ENCODE measurements around the gene SIX3. TPM values are rescaled to one million over a fixed set of nuclear protein-coding genes. Genes with fewer than 3 reads are reported as not detected.

Gene SIX3
- total RNA-seq, 3 donors from 2014 or later (not counting 1 experiment from before 2014, with no cell fraction given), result 0.15 to 0.39 TPM; not detected in 1

- Histone ChIP-seq H3K36me3 (ENCODE audit: control insufficient read depth, insufficient read depth, low read length) (no peaks in the 10 kb centered on the region), H3K27ac (ENCODE audit: low read length) (no peak overlapping the region), H3K4me3 (ENCODE audit: low read length) (no peak overlapping the region), H3K9me3 (ENCODE audit: control insufficient read depth, insufficient read depth, low read length) (no peaks in the 10 kb centered on the region), H3K27me3 (ENCODE audit: control insufficient read depth, insufficient read depth, low read length) (peaks cover 43% of the 10 kb centered on the region), H3K4me1 (ENCODE audit: control insufficient read depth, insufficient read depth, low read length) (peaks cover 4% of the 10 kb centered on the region)
- intact Hi-C loops (cut with micrococcal nuclease), result no loop called here
- ATAC-seq (no peak), DNase-seq (no peak)
- Mint-ChIP-seq H3K27ac (no peak overlapping the region), H3K4me3 (no peak overlapping the region), H3K27me3 (ENCODE audit: low read depth in 2 of 2) (peaks cover 66 to 79% of the 10 kb centered on the region in 2 donors), H3K9me3 (no peaks in the 10 kb centered on the region), H3K4me1 (no peaks in the 10 kb centered on the region), H3K36me3 (no peaks in the 10 kb centered on the region)
- 8% methylated on average over 30 of the region's 32 CpGs for WGBS (ENCODE audit: insufficient coverage)
- TF ChIP-seq, protein P1, sequence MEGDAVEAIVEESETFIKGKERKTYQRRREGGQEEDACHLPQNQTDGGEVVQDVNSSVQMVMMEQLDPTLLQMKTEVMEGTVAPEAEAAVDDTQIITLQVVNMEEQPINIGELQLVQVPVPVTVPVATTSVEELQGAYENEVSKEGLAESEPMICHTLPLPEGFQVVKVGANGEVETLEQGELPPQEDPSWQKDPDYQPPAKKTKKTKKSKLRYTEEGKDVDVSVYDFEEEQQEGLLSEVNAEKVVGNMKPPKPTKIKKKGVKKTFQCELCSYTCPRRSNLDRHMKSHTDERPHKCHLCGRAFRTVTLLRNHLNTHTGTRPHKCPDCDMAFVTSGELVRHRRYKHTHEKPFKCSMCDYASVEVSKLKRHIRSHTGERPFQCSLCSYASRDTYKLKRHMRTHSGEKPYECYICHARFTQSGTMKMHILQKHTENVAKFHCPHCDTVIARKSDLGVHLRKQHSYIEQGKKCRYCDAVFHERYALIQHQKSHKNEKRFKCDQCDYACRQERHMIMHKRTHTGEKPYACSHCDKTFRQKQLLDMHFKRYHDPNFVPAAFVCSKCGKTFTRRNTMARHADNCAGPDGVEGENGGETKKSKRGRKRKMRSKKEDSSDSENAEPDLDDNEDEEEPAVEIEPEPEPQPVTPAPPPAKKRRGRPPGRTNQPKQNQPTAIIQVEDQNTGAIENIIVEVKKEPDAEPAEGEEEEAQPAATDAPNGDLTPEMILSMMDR (IDR thresholded peaks at IDR 0.05), result no peak
Observed at GRCh38 chr2:44929735-44930273, 11.7 kb upstream of the SIX3 start.

GRCh38 chr2:44930274-44931197 is 11.0 kb upstream of the SIX3 start:
- H3K27ac ChIP-seq (ENCODE audit: low read length), result no peak overlapping the region
- intact Hi-C loops (cut with micrococcal nuclease), result no loop called here
- Mint-ChIP-seq H3K4me1 (no peaks in the 10 kb centered on the region), H3K27ac (no peak overlapping the region), H3K9me3 (no peaks in the 10 kb centered on the region), H3K4me3 (no peak overlapping the region), H3K36me3 (no peaks in the 10 kb centered on the region), H3K27me3 (ENCODE audit: low read depth in 2 of 2) (peaks cover 65 to 72% of the 10 kb centered on the region in 2 donors)
- 6% methylated on average over 25 of the region's 28 CpGs for WGBS (ENCODE audit: insufficient coverage)
- TF ChIP-seq, protein P1 (IDR thresholded peaks at IDR 0.05), result no peak
- peaks cover 44% of the 10 kb centered on the region for H3K27me3 ChIP-seq (ENCODE audit: control insufficient read depth, insufficient read depth, low read length)
- H3K36me3 ChIP-seq (ENCODE audit: control insufficient read depth, insufficient read depth, low read length), result no peaks in the 10 kb centered on the region
- ATAC-seq (no peak), DNase-seq (no peak)
- H3K9me3 ChIP-seq (ENCODE audit: control insufficient read depth, insufficient read depth, low read length), result no peaks in the 10 kb centered on the region
- H3K4me1 ChIP-seq (ENCODE audit: control insufficient read depth, insufficient read depth, low read length), result peaks cover 8% of the 10 kb centered on the region
- no peak overlapping the region for H3K4me3 ChIP-seq (ENCODE audit: low read length)

DNA sequence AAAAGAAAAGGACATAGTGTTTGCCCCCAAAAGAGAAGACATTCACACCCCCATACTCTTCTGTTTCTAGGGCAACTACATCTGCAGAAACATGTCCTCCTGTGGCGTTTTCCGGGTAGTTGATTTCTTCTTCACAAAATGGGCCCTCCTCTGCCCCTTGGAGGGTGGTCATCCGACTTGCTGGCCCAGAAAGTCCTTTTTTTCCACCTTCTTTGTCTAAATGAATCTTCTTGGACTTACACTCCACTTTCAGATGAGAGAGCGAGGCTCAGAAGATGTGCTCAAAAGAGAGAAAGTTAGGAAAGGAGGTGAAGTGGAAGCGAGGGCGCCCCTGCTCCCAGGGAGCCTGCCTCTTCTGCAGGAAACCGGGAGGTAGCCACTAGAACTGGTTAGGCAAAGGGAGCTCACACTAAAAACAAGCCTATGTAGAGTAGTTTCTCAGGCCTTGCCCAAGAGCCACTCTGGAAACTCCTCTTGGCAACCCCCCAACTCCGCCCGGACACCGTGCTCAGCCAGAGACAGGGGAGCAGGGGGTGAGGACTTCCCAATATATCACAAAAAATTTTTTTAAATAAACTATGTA is 10.2 kb upstream of the SIX3 start:
- H3K4me3 ChIP-seq (ENCODE audit: low read length), result no peak overlapping the region
- Mint-ChIP-seq H3K27ac (no peak overlapping the region), H3K27me3 (ENCODE audit: low read depth in 2 of 2) (peaks cover 64 to 69% of the 10 kb centered on the region in 2 donors), H3K4me3 (no peak overlapping the region), H3K36me3 (no peaks in the 10 kb centered on the region), H3K4me1 (no peaks in the 10 kb centered on the region), H3K9me3 (no peaks in the 10 kb centered on the region)
- no peaks in the 10 kb centered on the region for H3K9me3 ChIP-seq (ENCODE audit: control insufficient read depth, insufficient read depth, low read length)
- TF ChIP-seq, protein P1 (IDR thresholded peaks at IDR 0.05), result no peak
- ATAC-seq (no peak), DNase-seq (no peak)
- no peaks in the 10 kb centered on the region for H3K36me3 ChIP-seq (ENCODE audit: control insufficient read depth, insufficient read depth, low read length)
- 32% methylated on average over 6 of the region's 10 CpGs for WGBS (ENCODE audit: insufficient coverage)
- H3K4me1 ChIP-seq (ENCODE audit: control insufficient read depth, insufficient read depth, low read length), result peaks cover 8% of the 10 kb centered on the region
- no peak overlapping the region for H3K27ac ChIP-seq (ENCODE audit: low read length)
- intact Hi-C loops (cut with micrococcal nuclease), result no loop called here
- H3K27me3 ChIP-seq (ENCODE audit: control insufficient read depth, insufficient read depth, low read length), result peaks cover 45% of the 10 kb centered on the region
